HCEC 1CT (cell line): ENCODE data around the gene DOCK2.
"Not testable (repeated sequence)": the region's sequence is repeated elsewhere in the genome, so short reads cannot be mapped to it uniquely, and the experiment has no call there.

Source experiments
- DNase-seq: peaks from one replicate; pipeline ENCODE4 v3.0.0-alpha.2; 2017

Gene DOCK2

DNA sequence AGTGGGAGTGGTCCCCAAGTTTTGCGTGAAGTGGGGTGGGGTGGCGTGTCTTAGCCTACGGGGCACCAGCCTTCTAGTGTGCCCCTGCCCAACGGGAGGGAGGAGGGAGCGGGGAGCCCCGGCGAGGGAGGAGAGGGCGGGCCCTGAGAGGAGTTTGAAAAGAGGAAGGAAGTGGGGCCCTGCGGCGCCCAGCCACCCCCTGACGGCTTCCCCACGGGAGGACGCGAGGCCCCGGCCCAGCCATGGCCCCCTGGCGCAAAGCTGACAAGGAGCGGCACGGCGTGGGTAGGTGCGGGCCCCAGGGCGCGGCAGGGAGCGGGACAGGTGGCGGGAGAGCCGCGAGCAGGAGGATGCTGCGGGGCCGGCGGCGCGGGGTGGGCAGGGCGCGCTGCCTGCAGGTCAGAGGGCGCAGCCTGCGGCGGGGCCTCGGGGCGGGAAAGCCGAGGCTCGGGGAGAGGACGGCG lies at the start of gene DOCK2:
TSS of gene DOCK2 (plus strand) at position 191 of the 464 bp plus-strand sequence. CDS start at position 243, 52 bp downstream.
- no peak for DNase-seq

DNA sequence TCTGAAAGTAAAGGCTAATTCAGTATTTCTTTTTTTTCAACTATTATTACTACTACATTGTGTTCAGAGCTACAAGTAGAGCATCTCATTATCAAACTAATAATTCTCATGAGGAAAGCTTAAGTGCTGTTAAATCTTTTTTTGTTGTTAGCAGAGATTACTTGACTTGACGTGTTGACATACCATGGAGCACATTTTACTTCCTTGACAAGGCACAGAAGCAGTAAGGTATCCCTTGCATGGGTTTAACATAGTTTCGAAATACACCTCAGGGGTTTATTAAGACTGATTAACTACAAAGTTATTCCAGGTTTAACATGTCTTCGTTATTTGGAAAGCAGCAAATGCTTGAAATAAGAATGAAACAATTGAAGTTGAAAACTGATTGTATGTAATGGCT lies 46.5 kb upstream of the DOCK2 start:
- no peak for DNase-seq

DNA sequence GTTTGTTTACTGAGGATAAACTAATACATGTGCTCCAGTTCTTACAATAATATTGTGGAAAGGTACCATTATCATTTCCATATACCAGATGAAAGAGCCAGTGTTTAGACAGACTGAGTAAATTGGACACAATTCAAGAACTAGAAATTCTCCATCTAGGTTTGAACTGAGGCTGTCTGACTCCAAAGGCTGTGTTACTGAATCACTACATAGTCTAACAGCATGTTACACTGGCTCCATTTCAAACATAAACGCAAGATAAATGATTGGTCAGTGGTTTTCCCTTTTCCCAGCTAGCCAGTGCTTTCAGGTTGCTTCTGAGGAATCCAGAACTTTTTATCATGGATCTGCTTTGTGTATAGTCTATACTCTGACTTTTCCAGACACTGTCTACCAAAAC lies 45.4 kb upstream of the DOCK2 start:
- no peak for DNase-seq

DNA sequence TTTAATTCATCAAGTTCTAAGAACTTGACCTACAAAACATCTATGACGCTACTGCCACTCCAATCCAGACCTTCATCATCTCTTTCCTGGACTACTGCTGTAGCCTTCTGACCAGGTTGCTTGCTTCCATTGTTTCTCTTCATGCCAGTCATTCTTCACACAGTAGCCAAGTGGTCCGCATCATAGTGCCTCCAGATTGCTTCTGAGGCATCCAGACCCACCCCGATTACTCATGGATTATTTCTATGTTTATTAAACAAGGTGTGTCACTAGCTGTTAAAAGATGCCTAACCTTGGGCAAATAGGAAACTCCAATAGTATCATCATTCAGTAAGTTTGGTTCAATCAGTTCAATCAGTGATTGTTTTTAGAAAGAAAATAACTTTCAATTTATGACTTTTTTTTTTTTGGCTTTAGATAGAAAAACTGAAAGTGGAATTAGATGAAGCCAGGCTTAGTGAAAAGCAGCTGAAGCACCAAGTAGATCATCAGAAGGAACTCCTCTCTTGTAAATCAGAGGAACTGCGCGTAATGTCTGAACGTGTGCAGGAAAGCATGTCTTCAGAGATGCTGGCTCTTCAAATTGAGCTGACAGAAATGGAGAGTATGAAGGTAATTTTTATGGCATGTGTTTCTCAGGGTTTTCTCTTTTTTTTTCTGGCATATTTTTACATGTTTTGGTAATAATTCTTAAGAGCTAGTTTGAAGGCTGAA lies 44.0 kb upstream of the DOCK2 start:
- DNase-seq = no peak

DNA sequence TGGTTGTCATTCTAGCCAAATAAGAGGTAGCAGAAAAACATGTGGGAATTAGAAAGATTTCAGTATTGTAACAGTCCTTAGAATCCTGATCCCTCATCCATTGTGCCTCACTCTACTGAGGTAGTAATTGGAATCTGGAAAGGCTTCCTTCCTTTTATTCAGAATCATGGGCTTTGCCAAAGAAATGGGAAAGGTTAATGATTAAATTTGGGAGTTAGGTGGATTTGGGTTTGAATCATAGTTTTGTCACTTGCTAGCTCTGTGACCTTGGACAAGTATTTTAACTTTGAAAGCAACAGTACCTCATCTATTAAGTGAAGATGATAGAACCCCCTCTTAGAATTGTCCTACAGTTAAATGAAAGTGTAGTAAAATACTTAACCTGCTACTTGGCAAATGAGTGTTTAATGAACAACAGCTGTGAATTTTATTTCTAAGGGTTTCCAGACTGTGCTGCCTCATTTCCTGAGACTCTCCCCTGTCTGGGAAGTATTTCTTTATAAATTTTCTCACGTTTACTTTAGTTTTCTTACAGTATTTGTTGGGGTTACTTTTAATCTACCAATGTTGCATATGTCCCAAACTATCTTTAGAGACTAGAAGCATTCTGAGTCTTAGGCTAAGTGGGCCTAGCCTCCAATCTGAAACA lies 41.8 kb upstream of the DOCK2 start:
- DNase-seq = no peak

DNA sequence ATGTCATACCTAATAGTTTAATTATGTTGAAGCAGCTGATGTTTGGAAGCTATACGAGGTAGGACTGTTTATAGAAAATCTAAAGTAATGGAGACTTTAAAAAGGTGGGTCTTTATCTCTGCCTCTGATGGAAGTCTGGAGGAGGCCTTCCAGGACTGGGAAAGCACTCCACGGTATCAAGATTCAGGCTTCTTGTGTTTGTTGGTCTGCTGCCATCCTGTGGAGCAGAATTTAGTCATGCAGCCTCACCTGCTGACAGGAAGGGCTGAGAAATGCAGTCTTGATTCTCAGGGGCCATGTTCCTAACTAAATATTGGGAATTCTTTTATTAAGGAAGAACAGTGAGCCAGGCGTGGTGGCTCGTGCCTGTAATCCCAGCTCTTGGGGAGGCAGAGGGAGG lies 37.6 kb upstream of the DOCK2 start:
- DNase-seq = no peak

- peak; percentile 45 for DNase-seq
Measured at GRCh38 chr5:169602535-169602934, 34.5 kb upstream of the DOCK2 start.

- DNase-seq = no peak
Measured at GRCh38 chr5:169606279-169606678, 30.8 kb upstream of the DOCK2 start.

GRCh38 chr5:169607882-169608281 lies 29.2 kb upstream of the DOCK2 start:
- DNase-seq = no peak

DNA sequence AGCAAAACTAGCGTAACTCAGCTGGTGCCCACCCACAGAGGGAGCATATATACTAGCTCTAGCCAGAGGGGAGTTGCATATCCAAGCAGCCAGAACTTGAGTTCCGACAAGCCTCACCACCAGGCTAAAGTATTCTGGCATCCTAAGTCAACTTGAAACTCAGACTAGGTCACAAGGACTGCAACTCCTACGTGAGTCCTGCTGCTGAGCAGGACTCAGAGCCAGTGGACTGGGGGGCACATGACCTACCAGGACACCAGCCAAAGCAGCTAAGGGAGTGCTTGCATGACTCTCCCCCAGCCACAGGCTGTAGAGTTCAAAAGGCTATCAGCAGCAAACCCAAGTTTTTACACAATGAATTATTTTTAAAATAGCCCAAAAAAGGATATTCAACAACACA lies 27.4 kb upstream of the DOCK2 start:
- no peak for DNase-seq

DNA sequence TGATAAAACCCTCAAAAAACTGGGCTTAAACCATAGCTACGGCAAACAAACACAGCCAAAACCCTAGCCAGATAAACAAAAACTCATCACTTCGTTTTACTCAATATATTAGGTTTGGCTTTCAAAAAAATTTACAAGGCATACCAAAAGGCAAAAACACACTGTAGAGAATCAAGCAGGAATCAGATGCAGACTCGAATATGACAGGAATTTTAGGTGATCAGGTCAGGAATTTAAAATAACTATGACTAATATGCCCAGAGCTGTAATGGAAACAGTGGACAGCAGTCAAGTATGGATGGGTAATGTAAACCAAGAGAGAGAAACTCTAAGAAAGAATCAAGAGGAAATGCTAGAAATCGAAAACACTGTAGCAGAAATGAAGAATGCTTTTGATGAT lies 26.5 kb upstream of the DOCK2 start:
- peak; percentile 25 for DNase-seq

- DNase-seq = no peak
Measured at GRCh38 chr5:169615561-169615960, 21.5 kb upstream of the DOCK2 start.

DNA sequence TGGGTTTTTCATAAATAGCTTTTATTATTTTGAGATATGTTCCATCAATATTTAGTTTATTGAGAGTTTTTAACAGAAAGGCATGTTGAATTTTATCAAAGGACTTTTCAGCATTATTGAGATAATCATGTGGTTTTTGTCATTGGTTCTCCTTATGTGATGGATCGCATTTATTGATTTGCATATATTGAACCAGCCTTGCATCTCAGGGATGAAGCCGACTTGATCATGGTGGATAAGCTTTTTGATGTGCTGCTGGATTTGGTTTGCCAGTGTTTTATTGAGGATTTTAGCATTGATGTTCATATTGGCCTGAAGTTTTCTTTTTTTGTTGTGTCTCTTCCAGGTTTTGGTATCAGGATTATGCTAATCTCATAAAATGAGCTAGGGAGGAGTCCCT lies 12.8 kb upstream of the DOCK2 start:
- not testable (repeated sequence) for DNase-seq

GRCh38 chr5:169626779-169627178 lies 10.3 kb upstream of the DOCK2 start:
- peak; percentile 91 for DNase-seq

DNA sequence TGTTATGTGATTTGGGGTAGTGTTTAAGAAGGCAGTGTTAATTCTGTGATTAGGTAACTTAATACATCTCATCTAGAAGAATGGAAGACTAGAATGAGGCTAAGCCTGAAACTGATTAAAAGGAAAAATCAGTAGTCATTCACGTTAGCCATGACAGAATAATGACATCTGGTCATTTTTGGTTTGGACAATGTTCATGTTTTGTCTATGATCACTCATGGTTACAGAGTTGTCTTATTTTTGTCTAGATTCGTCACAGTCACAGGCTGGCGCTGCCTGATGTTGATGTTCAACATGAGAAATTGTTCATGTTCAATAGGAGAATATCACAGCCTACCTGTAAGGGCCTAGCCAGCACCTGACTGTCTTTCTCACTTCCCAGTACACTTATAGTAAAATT lies 9.5 kb upstream of the DOCK2 start:
- DNase-seq = no peak

DNA sequence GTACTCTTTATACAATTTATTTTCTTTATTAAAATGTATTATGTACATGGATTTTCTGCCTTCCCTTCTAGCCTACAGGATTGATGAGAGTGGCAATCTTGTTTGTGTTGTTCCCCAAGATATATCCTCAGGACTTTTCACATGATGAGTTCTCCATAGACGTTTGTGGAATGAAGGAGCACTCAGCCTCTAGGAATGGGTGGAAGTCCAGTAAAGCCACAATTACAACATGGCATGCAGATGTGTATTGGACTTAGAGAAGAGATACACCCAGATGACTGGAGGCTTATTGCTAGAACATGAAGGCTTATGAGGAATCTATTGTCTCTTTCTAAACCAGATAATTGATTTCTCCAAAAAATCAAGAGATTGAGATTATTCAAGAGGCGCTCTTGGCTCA lies 8.2 kb upstream of the DOCK2 start:
- peak; percentile 85 for DNase-seq

DNA sequence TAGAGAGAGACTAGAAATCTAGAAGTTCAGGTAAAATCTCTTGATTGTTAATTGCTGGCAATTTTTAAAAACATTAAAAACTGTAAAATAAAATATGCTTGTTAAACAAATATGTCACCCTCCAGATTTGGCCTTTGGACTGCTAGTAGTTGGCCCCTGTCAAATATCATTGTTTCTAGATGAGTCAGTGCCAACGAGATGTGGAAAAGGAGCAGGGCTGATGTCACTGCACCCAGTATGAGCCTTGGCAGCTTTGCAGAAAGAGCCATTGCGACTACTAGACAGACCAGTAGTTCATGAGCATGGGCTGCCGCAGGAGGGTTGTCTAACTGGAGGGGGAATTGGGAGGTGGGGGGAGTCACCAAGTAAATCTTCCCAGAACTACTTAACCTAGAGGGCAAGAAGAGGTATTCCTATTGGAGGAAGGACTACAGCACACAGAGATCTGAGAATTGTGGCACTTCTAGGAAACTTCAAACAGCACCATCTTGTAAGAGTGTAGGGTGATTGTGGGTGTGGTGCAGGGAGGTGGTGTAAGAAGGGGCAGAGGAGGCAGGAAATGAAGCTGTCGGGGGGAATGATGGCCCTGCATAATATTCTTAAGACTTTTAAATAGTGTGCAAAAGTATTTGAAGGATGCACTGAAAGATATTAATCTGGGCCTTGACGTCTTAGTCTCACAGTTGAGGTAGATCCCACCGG lies 7.1 kb upstream of the DOCK2 start:
- DNase-seq = peak; percentile 87

- DNase-seq = peak; percentile 76
Measured at GRCh38 chr5:169631360-169631759, 5.7 kb upstream of the DOCK2 start.

GRCh38 chr5:169632946-169633345 lies 4.1 kb upstream of the DOCK2 start:
- DNase-seq = no peak

GRCh38 chr5:169634606-169635005 lies 2.5 kb upstream of the DOCK2 start:
- DNase-seq = no peak

DNA sequence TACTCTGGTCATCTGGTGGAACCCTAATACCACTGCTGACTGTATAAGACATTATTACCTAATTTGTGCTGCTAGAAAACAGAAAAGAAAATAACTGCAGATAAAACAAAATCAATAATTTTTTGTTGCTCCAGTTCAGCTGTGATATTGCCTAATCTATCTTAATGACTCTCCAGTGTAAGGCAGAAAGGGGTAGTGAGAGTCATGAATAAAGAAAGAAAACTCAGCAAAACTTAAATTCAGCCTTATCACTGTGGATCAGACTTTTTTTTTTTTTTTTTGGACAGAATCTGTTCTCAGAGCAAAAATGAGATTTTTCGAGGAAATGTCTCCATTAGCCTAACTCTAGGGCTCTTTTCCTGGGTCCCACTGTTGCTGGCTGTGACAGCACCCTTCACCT lies 1.1 kb upstream of the DOCK2 start:
- no peak for DNase-seq

DNA sequence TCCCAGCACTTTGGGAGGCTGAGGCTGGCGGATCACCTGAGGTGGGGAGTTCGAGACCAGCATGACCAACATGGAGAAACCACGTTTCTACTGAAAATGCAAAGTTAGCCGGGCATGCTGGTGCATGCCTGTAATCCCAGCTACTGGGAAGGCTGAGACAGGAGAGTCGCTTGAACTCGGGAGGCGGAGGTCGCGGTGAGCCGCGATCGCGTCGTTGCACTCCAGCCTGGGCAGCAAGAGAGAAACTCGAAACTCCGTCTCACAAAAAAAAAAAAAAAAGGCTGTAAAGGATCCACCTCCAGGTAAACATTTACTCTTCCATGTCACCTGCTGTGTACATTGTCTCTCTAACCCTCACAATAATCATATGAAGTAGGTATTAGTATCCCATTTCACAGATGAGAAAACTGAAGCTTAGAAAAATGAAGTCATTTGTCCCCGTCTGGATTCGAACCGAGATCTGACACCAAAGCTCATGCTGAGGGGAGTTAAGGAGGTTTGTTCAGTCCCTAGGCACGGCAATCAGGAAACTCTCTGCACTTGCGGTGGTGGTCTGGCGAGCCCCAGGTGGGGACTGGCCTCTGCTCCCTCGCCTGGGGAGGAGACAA lies 494 bp upstream of the DOCK2 start:
- no peak for DNase-seq

DNA sequence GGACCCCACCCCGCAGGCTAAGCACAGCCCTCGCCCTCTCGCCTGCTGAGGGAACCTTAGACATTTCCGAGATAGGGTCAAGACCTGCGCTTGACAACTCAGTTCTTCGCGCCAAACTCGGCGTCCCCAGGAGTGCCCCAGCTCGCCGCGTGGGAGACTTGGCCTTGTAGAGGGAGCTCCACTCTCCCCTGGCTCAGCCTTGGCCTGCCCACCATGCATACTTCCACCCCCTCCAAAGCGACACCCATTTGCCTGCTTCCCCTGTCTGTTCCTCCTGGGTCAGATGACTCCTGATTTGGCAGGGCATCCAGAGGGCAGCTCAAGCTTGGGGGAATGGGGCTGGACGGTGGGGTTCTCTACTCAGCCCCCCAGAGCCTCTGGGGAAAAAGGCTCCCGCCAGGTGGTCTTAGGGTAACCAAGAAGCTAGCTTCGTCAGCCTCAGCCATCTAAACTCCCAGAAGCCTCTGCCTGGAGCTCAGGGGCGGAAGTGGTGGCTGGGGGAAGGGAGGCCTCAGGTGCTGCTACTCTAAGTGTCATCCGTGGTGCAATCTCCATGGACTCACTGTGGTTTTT lies 560 bp downstream of the DOCK2 start:
- no peak for DNase-seq
